NCI-H2107 treated with DMSO at 0.1 percent for 48 hours (cell line): Measurements from ENCODE around the gene ZNF280B.
"Not testable (repeated sequence)": the region's sequence is repeated elsewhere in the genome, so short reads cannot be mapped to it uniquely, and the experiment has no call there.

Experiments
- DNase-seq: peaks from one replicate; lab custom pipeline; 2025; ENCODE audit not compliant: unreplicated experiment; lab: John Stamatoyannopoulos, UW

The ZNF280B gene

GRCh38 chr22:22535662-22536061, 27.1 kb upstream of the ZNF280B start:
- DNase-seq: no peak

- DNase-seq: no peak
These were observed 26.3 kb upstream of the ZNF280B start for GRCh38 chr22:22534604-22535415.

- no peak for DNase-seq
These were observed 25.3 kb upstream of the ZNF280B start for GRCh38 chr22:22533863-22534262.

GRCh38 chr22:22533417-22533816, 24.9 kb upstream of the ZNF280B start:
- DNase-seq: no peak

- DNase-seq: not testable (repeated sequence)
These were observed 24.1 kb upstream of the ZNF280B start for GRCh38 chr22:22532547-22533071.

- DNase-seq: no peak
These were observed 23.4 kb upstream of the ZNF280B start for GRCh38 chr22:22531770-22532546.

GRCh38 chr22:22528780-22529179, 20.2 kb upstream of the ZNF280B start:
- DNase-seq: no peak

GRCh38 chr22:22527312-22527711, 18.8 kb upstream of the ZNF280B start:
- DNase-seq: no peak

GRCh38 chr22:22526125-22526912, 17.8 kb upstream of the ZNF280B start:
- no peak for DNase-seq

GRCh38 chr22:22523494-22523893, 15.0 kb upstream of the ZNF280B start:
- no peak for DNase-seq

- DNase-seq: no peak
These were observed 13.1 kb upstream of the ZNF280B start for GRCh38 chr22:22521631-22522030.

GRCh38 chr22:22520667-22521602, 12.4 kb upstream of the ZNF280B start:
- DNase-seq: no peak

- DNase-seq: no peak
These were observed 11.6 kb upstream of the ZNF280B start, which contains the start of gene ZNF280A for GRCh38 chr22:22520020-22520656. Gene ZNF280A (minus strand): TSS chr22:22520270. CDS start chr22:22515630, 4,640 bp downstream.

- DNase-seq: no peak
These were observed 11.0 kb upstream of the ZNF280B start for GRCh38 chr22:22519591-22519990.

- DNase-seq: no peak
These were observed 8.4 kb upstream of the ZNF280B start for GRCh38 chr22:22516992-22517391.

- no peak for DNase-seq
These were observed 7.3 kb upstream of the ZNF280B start for GRCh38 chr22:22515890-22516289.

GRCh38 chr22:22514431-22514830, 5.9 kb upstream of the ZNF280B start:
- peak; percentile 35 for DNase-seq

- no peak for DNase-seq
These were observed 5.1 kb upstream of the ZNF280B start for GRCh38 chr22:22513619-22514018.

GRCh38 chr22:22512951-22513350, 4.4 kb upstream of the ZNF280B start:
- no peak for DNase-seq
